Mucosa of gallbladder (tissue), 1 donor: Measurements from ENCODE around the gene ANLN. TPM values are rescaled to one million over a fixed set of nuclear protein-coding genes. Genes with fewer than 3 reads are reported as not detected.

ENCODE experiments used
- DNase-seq: peaks from one replicate; pipeline ENCODE4 v3.0.0-alpha.2; 2020; ENCODE audit warnings: low spot score
- total RNA-seq: library from RNA; stranded (reverse); gene quantifications from one replicate; pipeline ENCODE4 v1.2.1, GENCODE V29; 2021
- donor health status: DM: no; HTN: no; CAD: no.

ANLN gene
- total RNA-seq, 1 donor from 2014 or later: 4.1 TPM

DNA sequence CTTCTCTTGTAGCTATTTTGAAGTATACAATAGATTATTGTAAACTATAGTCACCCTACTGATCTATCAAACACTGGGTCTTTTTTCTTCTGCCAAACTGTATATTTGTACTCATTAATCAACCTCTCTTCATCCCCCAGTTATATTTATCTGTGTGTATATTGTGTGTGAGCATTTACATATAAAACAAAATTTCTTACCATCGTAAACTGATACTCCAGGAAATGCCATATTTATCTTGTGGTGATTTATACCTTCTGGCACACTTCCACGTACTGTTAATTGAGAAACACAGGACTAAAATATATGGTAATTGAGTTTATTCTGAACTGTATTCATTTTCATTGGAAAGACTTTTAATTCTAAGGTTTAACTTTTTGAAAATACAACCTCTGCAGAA is 18.9 kb downstream of the ANLN start:
- no peak for DNase-seq

DNA sequence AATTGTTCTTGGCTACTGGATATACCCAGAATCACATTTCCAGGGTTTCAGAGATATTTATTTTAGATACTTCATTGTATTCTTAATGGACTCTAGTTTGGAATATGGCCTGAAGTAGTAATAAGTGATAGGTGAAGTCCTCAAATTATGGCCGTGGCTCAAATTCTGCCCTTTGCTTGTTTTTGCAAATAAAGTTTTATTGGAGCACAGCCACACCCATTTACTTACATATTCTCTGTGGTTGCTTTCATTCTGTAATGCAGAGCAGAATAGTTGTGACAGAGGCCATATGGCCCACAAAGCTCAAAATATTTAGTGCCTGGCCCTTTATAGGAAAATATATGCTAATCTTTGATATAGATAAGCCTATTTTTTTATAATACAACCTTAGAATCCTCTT is 19.5 kb downstream of the ANLN start:
- DNase-seq: no peak

DNA sequence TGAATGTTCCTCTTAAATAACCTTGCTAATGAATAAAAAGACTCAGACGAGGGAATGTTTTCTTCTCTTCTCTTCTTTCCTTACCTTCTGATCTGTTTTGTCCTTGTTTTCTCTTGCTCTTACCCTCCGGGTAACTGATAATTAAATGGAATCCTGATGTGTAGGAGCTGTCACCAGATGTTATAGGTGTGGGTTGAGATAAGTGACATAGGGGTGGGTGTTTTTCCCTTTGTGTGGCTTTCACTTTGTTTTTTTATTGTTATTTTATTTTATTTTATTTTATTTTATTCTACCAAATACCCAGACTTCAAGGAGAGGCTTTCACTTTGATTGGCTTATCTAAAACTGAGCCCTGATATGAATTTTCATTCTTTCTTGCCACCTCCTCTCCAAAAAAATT is 25.5 kb downstream of the ANLN start:
- no peak for DNase-seq

DNA sequence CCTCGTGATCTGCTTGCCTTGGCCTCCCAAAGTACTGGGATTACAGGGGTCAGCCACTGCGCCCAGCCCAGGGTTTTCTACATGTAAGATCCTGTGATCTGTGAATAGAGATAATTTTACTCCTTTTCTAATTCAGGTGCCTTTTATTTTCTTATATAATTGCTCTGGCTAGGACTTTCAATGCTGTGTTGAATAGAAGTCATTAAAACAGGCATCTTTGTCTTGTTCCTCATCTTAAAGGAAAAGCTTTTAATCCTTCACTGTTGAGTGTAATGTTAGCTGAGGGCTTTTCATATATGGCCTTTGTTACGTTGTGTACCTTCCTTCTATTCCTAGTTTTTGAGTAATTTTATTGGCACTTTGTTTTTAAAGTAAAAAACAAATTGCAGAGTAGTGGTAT is 26.6 kb downstream of the ANLN start:
- no peak for DNase-seq

DNA sequence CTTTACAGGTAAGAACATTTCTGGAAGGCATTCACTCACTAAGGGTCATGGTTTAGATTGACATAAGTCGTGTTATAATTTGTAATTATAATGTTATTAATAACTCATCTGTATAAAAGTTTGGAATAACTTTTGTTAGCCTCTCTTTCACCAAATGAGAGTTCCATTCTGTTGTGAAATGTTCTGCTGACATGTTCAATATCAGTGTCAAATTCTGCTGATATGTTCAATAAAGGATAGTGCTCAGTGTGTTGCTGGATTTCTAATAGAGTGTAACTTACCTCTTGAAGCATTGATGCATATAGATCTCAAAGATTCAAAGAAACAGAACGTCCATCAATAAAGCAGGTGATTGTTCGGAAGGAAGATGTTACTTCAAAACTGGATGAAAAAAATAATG is 30.6 kb downstream of the ANLN start:
- DNase-seq: no peak

- no peak for DNase-seq
These were observed 32.4 kb downstream of the ANLN start for GRCh38 chr7:36422072-36422471.

- DNase-seq: no peak
These were observed 34.0 kb downstream of the ANLN start for GRCh38 chr7:36423633-36424032.

DNA sequence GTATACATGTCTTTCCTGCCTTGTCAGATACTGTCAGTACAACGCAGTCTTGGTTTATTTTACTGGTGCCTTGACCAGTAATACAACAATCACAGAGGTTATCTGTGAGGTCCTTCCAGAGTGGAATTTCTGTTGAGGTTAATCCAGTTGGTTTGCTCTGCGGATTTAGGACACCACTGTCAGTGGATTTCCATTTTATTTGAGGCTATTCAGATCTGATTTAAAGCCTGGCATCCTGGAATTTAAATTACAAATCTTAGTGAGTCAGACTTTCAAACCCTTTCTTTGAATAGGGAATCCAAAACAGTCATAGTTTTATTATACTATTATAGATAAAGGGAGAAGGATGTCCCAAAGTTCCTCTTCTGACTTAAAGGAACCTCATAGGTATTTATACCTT is 40.5 kb downstream of the ANLN start:
- DNase-seq: no peak

GRCh38 chr7:36430881-36431280 is 41.2 kb downstream of the ANLN start:
- no peak for DNase-seq

DNA sequence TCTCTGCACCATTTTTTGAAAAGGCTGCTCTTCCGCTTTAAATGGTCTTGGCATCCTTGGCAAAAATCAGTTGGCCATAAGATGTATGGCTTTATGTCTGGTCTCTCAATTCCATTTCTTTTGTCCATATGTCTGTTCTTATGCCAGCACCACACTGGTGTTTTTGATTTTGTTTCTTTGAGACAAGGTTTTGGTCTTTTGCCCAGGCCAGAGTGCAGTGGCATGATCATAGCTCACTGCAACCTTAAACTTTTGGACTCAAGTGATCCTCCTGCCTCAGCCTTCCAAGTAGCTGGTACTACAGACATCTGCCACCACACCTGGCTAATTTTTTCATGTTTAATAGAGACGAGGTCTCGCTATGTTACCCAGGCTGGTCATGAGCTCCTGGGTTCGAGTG is 48.5 kb downstream of the ANLN start:
- DNase-seq: no peak

GRCh38 chr7:36439624-36440023 is 50.0 kb downstream of the ANLN start:
- DNase-seq: no peak

DNA sequence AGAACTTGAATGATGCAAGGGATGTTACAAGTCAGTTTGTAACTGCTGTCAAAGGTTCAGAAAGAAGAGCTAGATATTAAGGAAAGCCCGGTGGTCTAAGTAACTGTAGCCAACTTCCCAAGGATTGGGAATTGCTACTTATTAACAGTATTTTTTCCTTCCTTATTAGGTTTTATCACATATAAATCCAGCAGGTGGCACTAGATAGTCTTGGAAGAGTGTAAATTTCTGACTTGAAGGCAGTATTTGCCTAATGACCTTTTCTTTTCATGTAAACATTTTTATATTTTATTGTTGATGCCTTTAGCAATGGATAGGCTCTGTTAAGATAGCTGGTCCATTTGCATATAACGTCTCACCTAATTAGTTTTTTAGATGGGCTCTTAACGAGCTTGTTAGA is 51.2 kb downstream of the ANLN start:
- no peak for DNase-seq

DNA sequence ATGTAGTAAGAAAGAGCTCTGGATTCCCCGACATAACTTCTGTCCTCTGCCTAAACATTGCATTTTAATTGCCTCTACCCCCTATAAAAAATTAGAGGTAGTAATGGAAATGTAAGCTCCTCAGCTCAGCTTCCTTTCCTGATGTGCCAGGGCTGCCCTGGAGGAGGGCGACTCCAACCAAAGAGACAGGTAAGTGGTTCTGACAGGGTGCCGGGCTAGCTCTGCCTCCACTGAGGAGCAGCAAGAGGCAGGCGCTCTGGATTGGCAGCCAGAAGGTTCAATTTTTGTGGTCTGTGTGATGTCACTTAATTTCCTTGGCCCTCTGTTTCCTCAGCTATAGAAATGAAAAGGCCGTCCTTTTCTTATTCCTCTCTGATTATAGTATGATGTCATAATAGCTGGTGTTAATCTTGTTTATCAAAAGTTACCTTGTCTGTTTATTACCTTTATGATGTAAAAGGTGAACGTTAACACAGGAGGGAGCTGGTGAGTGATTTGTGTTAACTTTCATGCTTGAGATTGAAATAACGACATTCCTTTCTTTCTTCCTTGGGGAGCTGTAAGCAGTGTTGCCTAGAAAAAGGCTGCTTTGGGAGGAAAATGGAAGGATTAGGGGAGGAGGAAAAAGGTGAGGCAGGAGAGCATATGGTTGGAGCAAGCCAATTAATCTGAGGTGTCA is 51.8 kb downstream of the ANLN start:
- no peak for DNase-seq

- no peak for DNase-seq
These were observed 59.2 kb downstream of the ANLN start for GRCh38 chr7:36448781-36449379.

- no peak for DNase-seq
These were observed 60.0 kb downstream of the ANLN start for GRCh38 chr7:36449685-36450084.

- no peak for DNase-seq
These were observed 64.1 kb downstream of the ANLN start for GRCh38 chr7:36453769-36454168.

DNA sequence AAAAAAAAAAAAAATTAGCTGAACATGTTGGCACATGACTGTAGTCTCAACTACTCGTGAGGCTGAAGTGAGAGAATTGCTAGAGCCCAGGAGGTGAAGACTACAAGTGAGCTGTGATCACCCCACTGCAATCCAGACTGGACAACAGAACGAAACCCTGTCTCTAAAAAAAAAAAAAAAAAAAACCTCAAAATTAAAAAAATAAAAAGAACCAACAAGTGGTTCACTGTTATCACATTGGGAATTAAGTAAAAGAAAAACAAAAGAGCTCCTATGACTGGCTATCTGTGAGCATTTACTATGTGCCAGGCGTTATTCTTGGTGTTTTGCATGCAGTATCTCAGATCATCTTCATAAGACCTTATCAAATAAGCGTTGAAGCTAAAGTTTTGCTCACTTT is 66.0 kb downstream of the ANLN start:
- DNase-seq: no peak

DNA sequence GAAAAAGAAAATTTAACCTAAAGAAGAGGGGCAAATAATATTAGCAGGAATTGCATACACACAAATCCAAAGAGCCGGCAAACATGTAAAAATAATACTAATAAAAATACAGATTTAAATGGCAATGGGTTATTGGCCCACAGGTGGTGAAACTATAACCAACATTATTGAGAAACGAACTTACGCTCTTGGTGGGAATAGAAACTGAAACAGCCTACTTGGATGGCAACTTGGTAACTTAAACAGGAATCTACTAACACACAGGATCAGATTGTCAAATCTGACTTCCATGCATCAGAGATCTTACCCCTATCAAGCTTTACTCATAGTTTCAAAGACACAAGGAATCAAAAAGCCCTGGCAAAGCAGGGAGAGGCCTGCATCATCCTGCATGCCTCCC is 66.5 kb downstream of the ANLN start:
- no peak for DNase-seq

DNA sequence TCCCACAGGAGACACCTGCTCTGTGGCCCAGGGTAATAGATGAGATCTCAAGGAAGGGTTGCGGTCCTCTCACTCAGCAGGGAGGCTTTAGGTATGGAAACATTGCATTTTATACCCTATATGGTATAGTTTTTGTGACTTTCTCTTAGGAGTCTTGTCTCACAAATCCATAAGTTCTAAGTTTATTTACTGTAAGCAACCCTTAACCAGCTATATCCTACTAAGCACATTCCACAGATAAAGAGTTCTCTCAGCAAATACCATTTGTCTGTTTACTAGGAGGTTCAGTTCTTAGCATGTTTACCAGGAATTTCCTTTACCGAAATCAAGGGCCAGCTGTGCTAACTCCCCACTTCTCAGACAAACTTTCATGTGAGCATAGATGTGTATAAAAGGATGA is 66.9 kb downstream of the ANLN start:
- DNase-seq: no peak

- DNase-seq: no peak
These were observed 69.7 kb downstream of the ANLN start for GRCh38 chr7:36459236-36459960.

DNA sequence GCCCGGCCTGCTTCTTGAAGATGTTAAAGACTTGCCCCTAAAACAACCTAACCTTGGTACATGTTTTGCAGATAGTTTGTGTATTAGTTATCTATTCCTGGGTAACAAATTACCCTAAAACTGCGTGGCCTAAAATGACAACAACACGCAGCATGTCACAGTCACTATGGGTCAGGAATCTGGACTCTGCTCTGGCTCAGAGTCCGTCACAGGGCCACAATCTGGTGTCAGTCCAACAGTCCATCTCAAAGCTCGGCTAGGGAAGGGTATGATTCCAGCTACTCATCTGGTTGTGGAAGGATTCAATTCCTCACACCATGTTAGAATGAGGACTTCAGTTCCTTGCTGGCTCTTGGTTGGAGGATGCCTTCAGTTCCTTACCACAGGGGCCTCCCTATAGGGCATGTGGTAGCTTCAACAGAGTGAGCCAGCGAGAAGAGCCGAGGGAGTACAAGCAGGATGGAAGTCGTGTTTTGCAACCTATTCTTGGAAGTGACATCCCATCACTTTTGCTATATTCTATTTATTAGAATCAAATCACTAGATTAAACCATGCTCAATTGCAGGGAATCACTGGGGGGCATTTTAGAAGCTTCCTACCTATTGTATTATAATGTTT is 71.3 kb downstream of the ANLN start:
- no peak for DNase-seq

- DNase-seq: no peak
These were observed 73.0 kb downstream of the ANLN start for GRCh38 chr7:36462551-36463137.

GRCh38 chr7:36464271-36464670 is 74.6 kb downstream of the ANLN start:
- no peak for DNase-seq
